Measurements from ENCODE around the gene TMEM17.
"Not testable (repeated sequence)": the region's sequence is repeated elsewhere in the genome, so short reads cannot be mapped to it uniquely, and the experiment has no call there.

TMEM17 gene

GRCh38 chr2:62505750-62506420, at the start of gene TMEM17:
Gene TMEM17, minus strand, starts transcription at chr2:62506195. Its CDS starts 66 bp downstream, at chr2:62506129.
- peak; percentile 88 for DNase-seq (ENCODE audit: low spot score)

DNA sequence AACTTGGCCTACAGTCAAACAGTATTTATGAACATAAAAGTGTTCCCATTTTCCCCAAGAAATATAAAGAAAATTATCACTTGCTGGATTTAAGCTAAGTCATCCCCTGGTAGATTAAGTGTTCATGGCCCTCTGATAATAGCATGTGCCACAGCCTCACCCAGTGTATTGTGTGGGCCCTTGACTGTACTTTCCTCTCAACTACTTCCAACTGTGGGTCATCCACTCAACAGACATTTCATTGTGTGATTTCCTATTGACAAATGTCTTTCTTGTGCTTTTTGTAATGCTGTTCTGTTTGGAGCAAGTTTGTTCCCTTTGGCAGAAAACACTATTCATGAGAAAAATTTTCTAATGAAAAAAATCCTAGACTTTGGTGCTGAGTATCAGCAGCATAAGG, 48.4 kb upstream of the TMEM17 start:
- no peak for DNase-seq (ENCODE audit: low spot score)

DNA sequence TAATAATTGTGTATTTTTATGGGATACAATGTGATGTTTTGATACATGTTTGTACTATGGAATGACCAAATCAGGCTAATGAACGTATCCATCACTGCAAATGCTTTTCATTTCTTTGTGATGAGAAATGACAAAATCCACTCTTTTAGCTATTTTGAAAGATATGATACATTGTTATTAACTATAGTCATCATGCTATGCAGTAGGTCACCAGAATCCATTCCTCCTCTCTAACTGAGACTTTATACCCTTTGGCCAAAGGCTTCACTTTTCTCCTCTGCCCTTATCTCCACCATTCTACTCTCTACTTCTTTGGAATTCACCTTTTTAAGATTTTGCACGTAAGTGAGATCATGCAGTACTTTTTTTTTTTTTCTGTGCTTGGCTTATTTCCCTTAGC, 44.5 kb upstream of the TMEM17 start:
- no peak for DNase-seq (ENCODE audit: low spot score)

DNA sequence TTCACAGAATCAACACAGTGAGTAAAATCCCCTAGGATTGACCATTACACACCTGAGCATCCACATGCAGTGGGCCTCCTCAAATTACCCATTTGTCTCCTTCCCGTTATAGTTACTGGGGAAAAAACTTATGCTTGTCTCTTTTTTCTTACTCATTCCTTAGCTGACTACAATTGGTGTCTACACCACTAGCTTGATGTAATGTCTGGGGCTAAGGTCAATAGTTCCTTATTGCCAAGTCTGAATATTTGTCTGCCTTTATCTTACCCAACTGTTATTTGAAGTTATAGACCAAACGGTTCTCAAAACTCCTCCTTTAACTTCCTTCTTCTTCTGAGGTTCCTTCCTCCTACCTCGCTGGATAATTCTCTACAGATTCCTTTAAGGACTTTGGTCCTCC, 41.9 kb upstream of the TMEM17 start:
- no peak for DNase-seq (ENCODE audit: low spot score)

DNA sequence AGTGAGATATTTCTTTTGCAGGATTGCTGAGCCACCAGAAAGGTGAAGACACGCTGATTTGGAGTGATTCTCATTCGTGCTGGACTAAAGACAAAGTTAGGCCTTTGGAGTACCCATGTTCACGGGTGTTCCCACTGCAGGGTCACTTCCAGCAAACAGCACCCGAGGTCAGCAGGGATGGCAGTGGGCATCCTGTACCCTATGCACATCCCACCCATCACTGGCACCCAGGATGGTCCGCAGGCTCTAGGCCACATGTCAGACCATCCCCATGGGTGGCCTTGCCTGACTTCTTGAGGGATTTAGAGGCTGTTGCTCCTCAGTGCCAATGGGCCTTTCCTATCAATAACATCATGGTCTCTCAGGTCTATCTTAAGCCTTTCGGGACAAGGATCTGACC, 39.3 kb upstream of the TMEM17 start:
- DNase-seq (ENCODE audit: low spot score) = no peak

DNA sequence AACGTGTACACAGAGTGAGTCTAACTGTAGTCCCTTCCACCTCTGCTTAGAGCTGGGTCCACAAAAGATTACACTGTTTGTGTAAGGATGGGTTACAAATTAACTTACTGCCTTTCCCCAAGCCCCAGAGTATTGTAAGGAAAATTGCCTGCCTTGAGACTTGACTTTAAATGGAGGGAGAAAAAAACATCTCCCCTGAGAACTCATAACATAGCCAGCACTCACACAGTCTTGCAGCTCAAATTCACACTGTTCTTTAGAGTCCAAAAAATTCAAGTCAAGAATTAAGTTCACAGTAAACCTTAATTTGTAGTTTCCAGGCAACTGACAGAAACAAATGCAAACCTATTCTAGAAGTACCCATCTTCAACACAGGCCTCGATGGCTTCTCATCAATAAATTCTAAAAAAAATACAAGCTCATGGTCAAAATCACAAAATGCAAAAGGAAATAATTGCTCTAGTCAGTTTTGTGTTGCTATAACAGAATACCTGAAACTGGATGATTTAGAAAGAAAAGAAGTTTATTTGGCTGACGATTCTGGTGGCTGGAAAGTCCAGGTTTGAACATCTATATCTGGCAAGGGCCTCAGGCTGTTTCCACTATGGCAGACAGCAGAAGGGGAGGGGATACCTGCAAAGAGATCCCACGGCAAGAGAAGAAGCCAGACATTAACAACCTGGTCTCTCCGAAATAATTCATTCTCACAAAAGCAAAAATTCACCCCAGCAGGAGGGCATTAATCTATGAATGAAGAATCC, 34.6 kb upstream of the TMEM17 start:
- no peak for DNase-seq (ENCODE audit: low spot score)

DNA sequence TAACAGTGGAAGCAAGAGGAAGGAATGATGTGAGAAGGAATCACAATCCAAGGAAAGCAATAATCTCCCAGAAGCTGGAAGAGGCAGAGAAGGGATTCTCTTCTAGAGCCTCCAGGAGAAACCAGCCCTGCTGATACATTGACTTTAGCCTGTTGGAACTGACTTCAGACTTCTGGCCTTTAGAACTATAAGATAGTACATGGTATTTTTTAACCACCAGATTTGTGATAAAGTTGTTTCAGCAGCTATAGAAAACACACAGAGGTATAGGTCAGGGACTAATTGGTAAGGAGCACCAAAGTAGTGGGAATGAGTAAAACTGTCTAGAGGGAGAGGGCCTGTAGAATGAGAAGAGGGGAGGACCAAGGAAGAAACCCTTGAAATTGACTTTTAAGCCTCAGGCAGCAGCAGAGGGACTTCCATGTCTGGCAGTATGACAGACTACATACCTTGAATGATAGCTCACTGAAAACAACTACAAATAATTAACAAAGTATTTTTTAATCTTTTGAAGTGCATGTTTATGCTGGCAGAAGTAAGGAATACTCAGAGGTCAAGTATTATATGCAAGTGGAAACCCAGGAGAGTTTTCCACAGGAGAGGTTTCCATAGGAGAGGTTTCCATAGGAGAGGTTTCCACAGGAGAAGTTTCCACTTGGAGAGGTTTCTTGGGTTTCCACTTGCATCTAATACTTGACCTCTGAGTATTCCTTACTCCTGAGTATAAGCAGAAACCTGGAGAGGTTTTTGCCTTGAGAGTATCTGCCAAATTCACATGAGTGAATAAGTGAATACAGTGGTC, 33.8 kb upstream of the TMEM17 start:
- DNase-seq (ENCODE audit: low spot score) = no peak

DNA sequence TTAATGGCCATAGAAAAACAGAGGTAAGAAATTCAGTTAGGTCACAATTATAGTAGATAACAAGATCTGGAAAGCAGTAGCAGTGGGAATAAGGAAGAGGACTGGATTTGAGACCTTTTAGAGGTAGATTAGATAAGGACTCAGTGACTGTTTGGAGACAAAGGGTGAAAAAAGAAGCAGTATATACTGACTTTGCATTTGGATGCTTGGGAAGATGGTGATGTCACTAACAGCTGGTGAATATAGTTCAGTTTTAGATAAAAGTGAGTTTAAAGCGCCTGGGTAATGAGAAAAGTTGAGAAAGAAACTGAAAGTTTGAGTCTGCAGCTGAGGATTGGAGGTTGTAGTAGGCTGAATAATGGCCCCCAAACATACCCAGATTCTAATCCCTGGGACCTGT, 32.8 kb upstream of the TMEM17 start:
- DNase-seq (ENCODE audit: low spot score) = no peak

- no peak for DNase-seq (ENCODE audit: low spot score)
Measured at GRCh38 chr2:62537814-62538213, 31.8 kb upstream of the TMEM17 start.

DNA sequence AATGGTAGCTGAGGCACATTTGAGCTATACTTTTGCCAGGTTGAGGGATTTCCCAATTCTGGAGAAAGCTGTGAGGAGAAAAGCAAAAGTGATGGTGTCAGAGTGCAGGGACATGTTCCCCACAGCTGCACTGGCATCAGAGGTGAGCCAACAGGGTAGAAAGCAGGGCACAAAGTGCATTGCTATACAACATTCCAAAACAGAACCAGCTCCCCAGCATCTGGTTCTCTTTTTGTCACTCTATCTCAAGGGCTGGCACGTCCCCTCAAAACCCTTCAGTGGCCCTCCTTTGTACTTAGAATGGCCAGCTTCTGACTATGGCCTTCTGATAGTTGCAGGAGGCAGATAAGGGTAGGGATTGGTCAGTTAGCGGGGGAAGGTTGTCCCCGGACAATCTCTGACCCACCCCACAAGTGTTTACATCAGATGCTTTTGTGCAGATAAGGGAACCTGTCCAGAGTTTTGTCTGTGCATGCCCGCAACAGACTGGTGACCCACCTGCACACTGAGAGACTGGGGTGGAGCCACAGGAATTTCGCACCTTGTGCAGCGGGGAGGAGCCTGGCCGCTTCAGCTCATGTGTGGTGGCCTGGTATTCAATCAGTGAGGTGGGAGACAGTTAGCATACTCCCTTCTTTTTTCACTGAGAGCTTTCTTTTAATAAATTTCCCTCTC, 31.0 kb upstream of the TMEM17 start:
- no peak for DNase-seq (ENCODE audit: low spot score)

- not testable (repeated sequence) for DNase-seq (ENCODE audit: low spot score)
Measured at GRCh38 chr2:62535521-62535920, 29.5 kb upstream of the TMEM17 start.

DNA sequence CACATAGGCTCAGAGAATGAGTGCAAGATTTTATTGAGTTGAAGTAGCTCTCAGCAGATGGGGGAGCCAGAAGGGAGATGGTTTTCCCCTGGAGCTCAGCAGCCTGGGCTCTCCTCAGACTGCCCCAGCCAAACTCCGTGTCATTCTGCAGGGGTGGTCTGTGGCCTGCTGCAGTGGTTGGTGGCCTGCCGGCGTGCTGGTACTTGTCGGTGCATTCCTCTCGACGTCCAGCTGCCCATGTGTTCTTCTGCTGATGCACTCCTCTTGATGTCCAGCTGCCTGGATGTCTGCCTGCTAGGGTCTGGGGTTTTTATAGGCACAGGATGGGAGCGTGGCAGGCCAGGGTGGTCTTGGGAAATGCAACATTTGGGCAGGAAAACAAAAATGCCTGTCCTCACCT, 25.6 kb upstream of the TMEM17 start:
- no peak for DNase-seq (ENCODE audit: low spot score)

DNA sequence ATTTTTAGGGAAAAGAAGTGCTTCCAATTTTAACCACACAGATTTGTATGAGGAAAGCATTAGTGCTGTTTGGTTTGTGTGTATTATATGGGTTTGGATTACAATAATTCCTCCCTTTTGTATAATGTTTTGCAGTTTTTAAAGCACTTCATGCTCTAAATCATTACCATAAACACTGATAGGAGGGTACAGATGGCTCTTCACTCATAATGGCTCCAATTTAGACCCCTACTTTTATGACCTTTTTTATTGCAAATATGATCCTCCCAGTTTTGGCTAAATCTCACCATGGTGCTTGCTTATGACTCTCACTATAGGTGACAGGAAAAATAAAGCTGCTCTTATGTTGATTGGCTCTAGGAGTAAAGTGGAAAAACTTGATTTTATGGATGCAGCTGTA, 23.8 kb upstream of the TMEM17 start:
- DNase-seq (ENCODE audit: low spot score) = no peak

GRCh38 chr2:62527478-62528210, 21.6 kb upstream of the TMEM17 start:
- no peak for DNase-seq (ENCODE audit: low spot score)

DNA sequence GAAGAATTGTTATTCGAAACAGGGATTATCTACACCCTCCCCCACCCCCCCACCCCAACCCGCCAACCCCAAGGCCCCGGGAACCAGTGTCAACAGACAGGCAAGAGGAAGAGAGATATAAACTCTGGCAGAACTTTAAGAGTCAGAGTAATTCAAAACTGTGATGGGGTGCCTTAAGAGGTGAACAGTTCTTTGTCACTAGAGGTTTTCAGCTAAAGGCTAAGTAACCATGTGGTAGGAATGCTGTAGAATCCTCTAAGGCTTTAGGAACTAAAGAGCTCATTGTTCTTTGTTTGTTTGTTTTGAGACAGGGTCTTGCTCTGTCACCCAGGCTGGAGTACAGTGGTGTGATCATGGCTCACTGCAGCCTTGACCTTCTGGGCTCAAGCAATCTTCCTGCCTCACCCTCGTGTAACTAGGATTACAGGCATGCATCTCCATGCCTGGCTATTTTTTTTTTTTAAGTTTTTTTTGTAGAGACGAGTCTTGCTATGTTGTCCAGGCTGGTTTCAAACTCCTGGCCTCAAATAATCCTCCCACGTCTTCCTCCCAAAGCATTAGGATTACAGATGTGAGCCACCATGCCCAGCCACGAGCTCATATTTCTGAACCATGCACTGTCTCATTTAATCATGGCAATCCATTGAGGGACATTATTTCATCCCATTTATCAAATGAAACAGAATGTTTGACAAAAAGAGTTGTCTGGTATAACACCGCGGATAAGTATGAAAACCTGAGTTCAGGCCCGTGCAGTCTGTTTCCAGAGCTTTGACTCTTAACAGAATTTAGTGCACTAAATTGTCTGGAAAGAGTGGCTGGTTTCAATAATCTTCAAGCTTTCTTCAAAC, 20.8 kb upstream of the TMEM17 start:
- peak; percentile 49 for DNase-seq (ENCODE audit: low spot score)

DNA sequence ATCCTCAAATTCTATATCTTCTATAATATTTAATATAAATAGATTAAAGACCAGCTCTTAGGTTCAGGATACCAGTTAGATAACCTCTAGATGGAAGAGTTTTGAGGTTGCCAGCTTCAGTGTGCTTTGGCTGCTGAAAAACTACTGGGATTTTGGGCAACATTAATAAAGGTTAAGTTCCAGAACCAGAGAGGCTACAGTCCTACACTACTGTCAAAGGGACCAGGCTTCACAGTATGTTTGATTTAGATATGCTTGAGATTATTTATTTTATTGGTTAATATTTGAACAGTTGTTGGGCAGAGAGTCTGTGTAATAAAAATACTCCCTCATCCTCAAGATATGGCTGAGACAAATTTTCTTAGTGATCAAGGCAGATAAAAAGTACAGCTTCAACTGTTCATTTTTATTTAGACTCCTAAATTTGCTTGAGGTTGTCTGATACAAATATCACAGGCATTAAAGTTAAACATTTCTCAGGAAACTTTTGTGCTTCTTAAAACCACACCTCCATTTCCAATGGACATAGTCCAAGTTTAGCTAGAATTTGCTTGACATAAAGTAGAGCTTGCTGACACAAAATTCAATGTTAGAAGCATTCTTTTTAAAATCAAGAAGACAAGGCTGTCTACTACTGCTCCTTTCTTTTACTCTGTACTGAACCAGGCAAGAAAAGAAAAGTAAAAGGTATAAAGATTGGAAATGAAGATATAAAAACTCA, 19.7 kb upstream of the TMEM17 start:
- DNase-seq (ENCODE audit: low spot score) = no peak

- DNase-seq (ENCODE audit: low spot score) = no peak
Measured at GRCh38 chr2:62524293-62524941, 18.4 kb upstream of the TMEM17 start.

GRCh38 chr2:62521061-62521460, 15.1 kb upstream of the TMEM17 start:
- not testable (repeated sequence) for DNase-seq (ENCODE audit: low spot score)

- no peak for DNase-seq (ENCODE audit: low spot score)
Measured at GRCh38 chr2:62512384-62512783, 6.4 kb upstream of the TMEM17 start.

Measured in iPS-NIHi11 (cell line).